T-helper 1 cell treated with Interleukin-12 subunit alpha and Interleukin-12 subunit beta and Interleukin-4 antibody, amounts not matched to agents 30 μg/mL and 1 μg/mL, for 36 hours (primary cell): ENCODE results near the gene CYSTM1.

Source experiments
- H3K27ac Mint-ChIP-seq: one replicate; pipeline ENCODE4 v1.8.0; 2021; ENCODE audit warnings: mild to moderate bottlenecking, mixed read lengths
- H3K27me3 Mint-ChIP-seq: one replicate; pipeline ENCODE4 v1.8.0; 2021; ENCODE audit warnings: low read depth, mixed read lengths
- H3K36me3 Mint-ChIP-seq: one replicate; pipeline ENCODE4 v1.8.0; 2021; ENCODE audit warnings: low read depth, mixed read lengths
- H3K4me1 Mint-ChIP-seq: one replicate; pipeline ENCODE4 v1.8.0; 2021; ENCODE audit warnings: low read depth, mixed read lengths
- H3K4me3 Mint-ChIP-seq: one replicate; pipeline ENCODE4 v1.8.0; 2021; ENCODE audit warnings: mild to moderate bottlenecking, moderate library complexity, mixed read lengths
- H3K9me3 Mint-ChIP-seq: one replicate; pipeline ENCODE4 v1.8.0; 2021; ENCODE audit warnings: mixed read lengths

The CYSTM1 gene

DNA sequence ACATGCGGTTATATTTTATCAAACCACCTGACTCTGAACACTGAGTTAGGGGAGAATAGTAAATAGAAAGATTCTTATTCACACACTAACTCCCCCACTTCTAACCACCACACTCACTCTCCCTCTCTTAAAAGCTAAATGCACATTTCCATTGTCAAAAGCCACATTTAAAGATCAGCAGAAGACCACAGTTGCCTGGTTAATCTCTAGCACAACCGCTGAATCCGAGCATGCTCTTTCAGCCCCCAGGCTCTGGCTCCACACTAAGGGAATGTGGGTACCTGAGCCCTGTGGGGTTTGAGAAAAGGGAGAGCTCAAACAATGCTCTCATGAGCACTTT is 92.2 kb downstream of the CYSTM1 start:
- no peaks in the 10 kb centered on the region for H3K27me3 Mint-ChIP-seq
- peak overlapping the region; percentile 40 for H3K4me3 Mint-ChIP-seq
- peaks cover 14% of the 10 kb centered on the region for H3K36me3 Mint-ChIP-seq
- no peaks in the 10 kb centered on the region for H3K9me3 Mint-ChIP-seq
- H3K27ac Mint-ChIP-seq = peak overlapping the region; percentile 37
- peaks cover 43% of the 10 kb centered on the region for H3K4me1 Mint-ChIP-seq

DNA sequence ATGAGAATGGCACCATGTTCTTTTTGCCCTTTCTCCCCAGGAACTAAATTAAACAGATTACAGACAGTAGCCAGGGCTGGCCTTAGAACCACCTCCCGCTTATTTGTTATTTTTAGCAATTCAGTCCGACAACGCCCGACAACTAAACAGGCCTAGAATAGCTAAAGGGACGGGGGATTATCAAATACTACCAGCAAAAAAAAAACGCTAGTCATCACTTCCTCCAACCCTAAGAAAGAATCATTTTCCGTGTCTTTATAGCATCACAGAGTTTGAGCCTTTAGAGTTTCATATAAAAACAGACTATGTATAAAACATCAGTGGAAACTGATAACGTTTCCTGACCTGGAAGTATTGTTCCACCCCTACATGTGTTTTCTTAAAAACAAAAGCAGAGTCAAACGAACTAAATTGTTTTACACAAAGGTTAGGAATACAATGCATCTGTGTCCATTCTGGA is 92.6 kb downstream of the CYSTM1 start:
- Mint-ChIP-seq H3K4me1 (peaks cover 40% of the 10 kb centered on the region), H3K4me3 (peak overlapping the region; percentile 40), H3K27me3 (no peaks in the 10 kb centered on the region), H3K9me3 (no peaks in the 10 kb centered on the region), H3K36me3 (peaks cover 14% of the 10 kb centered on the region), H3K27ac (peak overlapping the region; percentile 37)

DNA sequence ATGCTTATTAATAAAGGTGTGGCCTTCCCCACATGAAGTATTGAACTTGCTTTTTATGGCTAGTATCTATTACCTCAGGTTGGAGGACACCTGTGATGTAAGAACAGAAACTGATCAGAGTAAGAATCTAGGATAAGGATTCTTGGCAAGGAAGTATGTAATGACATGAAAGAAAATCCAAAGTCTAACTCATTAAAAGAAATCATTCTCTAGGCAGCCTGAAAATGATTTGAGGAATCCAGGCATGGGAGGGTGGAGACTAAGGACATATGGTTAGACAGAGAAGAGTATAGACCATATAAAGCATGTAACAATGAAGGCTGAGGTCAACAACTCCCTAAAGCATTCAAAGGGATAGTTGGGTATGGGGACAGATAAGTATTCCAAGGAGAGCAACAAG is 95.0 kb downstream of the CYSTM1 start:
- Mint-ChIP-seq H3K4me1 (peaks cover 39% of the 10 kb centered on the region), H3K27ac (no peak overlapping the region), H3K4me3 (no peak overlapping the region), H3K9me3 (no peaks in the 10 kb centered on the region), H3K27me3 (no peaks in the 10 kb centered on the region), H3K36me3 (peaks cover 15% of the 10 kb centered on the region)

DNA sequence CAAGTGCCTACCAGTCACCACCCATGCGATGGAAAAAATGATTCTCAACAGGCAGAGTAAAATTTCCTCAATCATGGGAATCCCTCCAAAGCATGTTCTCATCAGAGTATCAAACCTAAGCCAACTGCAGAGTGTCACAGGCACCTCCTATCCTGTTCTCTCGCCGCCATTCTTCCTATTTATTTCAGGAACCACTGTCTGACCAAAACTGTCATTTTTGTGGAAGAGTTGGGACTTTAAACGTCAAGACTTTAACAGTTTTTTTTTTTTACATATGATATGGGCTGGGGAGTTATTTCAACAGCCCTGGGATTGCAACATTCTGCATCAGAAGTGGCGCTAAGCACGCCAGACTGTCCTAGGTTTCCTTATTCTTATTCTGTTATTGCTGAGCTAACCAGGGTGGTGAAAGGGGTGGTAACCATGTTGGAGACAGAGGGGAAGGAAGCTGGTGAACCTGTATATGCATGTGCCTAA is 98.5 kb downstream of the CYSTM1 start:
- peaks cover 14% of the 10 kb centered on the region for H3K4me1 Mint-ChIP-seq
- H3K36me3 Mint-ChIP-seq = peaks cover 20% of the 10 kb centered on the region
- H3K4me3 Mint-ChIP-seq = no peak overlapping the region
- H3K9me3 Mint-ChIP-seq = no peaks in the 10 kb centered on the region
- no peaks in the 10 kb centered on the region for H3K27me3 Mint-ChIP-seq
- no peak overlapping the region for H3K27ac Mint-ChIP-seq

DNA sequence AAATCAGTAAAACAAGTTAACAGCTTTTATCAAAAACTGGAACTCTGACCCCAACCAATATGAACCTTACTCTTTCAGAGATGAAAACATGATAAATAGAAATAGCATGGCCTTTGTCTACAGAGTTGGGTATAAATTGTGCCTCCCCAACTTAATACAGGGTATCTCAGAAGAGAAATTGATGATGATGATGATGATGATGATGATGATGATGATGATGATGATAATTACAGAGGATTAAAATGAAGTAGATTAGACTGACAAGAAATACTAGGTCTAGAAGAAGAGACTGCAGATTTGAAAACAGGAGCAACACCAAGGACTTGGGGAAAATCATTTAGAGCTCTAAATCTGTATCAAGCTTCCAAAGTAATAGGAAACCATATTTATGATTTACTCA is 100.8 kb downstream of the CYSTM1 start:
- peaks cover 14% of the 10 kb centered on the region for H3K4me1 Mint-ChIP-seq
- no peak overlapping the region for H3K4me3 Mint-ChIP-seq
- no peaks in the 10 kb centered on the region for H3K27me3 Mint-ChIP-seq
- H3K9me3 Mint-ChIP-seq = no peaks in the 10 kb centered on the region
- H3K36me3 Mint-ChIP-seq = peaks cover 24% of the 10 kb centered on the region
- no peak overlapping the region for H3K27ac Mint-ChIP-seq

DNA sequence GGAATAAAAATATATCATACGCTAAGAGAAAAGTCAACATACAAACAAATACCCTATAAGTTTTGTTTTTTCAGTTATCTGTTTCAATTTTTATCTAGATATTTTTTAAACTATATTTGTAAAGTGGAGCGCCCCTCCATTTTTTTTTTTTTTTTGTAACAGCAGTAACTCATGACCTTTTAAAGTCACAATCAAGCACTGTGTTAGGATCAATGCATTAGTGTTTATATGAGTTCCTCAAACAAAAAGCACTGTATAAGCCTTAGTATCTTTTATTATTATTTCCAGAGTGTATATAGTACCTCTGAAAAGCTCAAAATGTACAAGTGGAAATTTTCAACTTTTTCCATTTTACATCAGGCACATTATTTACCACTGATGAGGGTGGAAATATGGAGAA is 107.3 kb downstream of the CYSTM1 start:
- H3K27ac Mint-ChIP-seq = no peak overlapping the region
- H3K9me3 Mint-ChIP-seq = no peaks in the 10 kb centered on the region
- no peaks in the 10 kb centered on the region for H3K27me3 Mint-ChIP-seq
- H3K4me1 Mint-ChIP-seq = peaks cover 21% of the 10 kb centered on the region
- no peak overlapping the region for H3K4me3 Mint-ChIP-seq
- H3K36me3 Mint-ChIP-seq = peaks cover 9% of the 10 kb centered on the region

DNA sequence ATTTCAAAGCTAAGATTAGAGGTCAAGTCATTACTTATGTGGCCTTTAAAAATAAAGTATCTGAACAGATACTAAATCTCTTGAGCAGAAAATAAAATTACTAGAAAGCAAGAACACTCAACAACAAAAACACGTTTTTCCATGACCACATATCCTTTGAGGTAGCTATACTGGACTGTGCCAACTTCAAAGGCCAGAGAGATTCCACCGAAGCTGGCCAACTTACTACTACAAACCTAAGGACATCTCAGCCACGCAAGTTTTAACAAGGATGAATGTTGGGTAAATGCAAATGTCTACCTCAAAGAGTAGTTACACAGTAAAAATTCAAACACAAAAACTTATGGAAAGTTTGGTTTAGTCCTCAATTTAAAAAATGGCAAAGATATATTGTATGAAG is 109.0 kb downstream of the CYSTM1 start:
- H3K4me3 Mint-ChIP-seq = no peak overlapping the region

DNA sequence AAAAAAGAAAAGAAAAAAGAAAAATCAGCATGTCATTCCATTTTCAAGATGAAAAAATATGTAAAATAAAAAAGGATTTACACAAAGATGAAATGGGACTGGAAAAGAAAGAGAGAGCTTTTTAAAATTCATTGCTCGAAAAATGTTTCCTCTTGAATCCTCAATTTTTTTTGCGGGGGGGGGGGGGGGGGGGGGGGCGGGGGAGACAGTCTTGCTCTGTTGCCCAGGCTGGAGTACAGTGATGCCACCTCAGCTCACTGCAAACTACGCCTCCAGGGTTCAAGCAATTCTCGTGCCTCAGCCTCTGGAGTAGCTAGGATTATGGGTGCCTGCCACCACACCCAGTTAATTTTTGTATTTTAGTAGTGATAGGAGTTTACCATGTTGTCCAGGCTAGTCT is 111.4 kb downstream of the CYSTM1 start:
- Mint-ChIP-seq H3K27ac (no peak overlapping the region), H3K4me1 (peaks cover 33% of the 10 kb centered on the region), H3K27me3 (no peaks in the 10 kb centered on the region), H3K36me3 (peaks cover 13% of the 10 kb centered on the region), H3K4me3 (no peak overlapping the region), H3K9me3 (no peaks in the 10 kb centered on the region)

More for the DNA sequence above, 109.0 kb downstream of the CYSTM1 start:
- Mint-ChIP-seq H3K27ac (no peak overlapping the region), H3K36me3 (peaks cover 2% of the 10 kb centered on the region), H3K9me3 (no peaks in the 10 kb centered on the region), H3K4me1 (peaks cover 25% of the 10 kb centered on the region), H3K27me3 (no peaks in the 10 kb centered on the region)

DNA sequence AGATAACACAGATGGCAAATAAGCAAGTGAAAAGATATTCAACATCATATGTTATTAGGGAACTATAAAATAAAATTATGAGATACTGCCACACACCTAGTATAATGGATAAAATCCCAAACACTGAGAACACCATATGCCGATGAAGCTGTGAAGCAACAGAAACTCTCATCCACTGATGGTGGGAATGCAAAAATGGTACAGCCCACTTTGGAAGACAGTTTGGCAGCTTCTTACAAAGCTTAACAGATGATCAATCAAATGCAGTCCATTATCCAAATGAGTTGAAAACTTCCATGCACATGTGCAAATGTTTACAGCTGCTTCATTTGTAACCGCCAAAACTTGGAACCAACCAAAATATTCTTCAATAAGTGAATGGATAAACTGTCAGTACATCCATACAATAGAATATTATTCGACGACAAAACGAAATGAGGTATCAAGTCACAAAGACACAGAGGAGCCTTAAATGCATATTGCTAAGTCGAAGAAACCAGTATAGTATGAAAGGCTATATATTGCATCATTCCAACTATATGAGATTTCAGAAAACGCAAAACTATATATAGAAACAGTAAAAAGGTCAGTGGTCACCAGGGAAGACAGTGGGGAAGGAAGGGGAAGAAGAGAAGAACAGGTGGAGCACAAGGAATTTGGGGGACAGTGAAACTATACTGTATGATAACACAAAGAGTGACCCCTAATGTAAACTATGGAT is 113.0 kb downstream of the CYSTM1 start:
- H3K9me3 Mint-ChIP-seq = no peaks in the 10 kb centered on the region
- peaks cover 16% of the 10 kb centered on the region for H3K36me3 Mint-ChIP-seq
- peaks cover 36% of the 10 kb centered on the region for H3K4me1 Mint-ChIP-seq
- H3K27ac Mint-ChIP-seq = no peak overlapping the region
- H3K27me3 Mint-ChIP-seq = no peaks in the 10 kb centered on the region
- H3K4me3 Mint-ChIP-seq = no peak overlapping the region

DNA sequence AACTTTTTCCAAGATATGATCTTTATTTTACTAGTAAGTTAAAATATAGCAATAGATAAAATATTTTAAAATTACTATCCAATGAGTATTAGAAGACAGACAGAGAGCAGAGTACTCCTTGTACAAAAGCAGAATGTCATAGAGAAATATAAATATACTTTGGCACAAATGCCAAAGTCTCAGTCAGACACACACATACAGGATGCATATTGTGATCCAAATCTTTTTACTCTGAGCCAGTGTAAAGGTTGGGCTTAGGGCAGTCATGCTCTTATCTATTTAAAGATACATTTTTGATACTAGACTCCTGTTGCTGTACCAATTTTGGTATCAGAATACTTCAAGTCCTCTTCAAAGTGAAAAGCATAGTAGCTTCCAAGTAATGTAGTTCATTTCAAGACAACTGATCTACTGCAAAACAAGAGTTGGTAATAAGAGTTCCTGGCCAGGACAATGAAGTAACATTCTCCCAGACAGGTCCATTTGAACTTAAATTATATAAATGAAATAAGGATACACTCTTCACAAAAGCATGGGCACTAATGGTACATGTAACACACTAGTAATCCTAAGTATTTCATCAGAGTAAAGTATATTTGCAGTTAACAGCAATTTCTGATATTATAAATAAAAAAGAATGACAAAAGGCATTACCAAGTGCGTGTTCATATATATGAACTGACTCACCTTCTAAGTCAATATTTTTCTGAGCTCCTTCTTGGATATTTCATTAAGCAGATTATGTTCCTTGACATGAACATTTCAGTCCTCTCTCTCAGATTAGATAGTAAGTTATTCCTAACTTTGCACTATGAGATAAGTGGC is 117.4 kb downstream of the CYSTM1 start:
- Mint-ChIP-seq H3K27me3 (no peaks in the 10 kb centered on the region), H3K9me3 (no peaks in the 10 kb centered on the region), H3K4me3 (peak overlapping the region; percentile 29)

More for the DNA sequence above, 117.4 kb downstream of the CYSTM1 start:
- Mint-ChIP-seq H3K36me3 (peaks cover 32% of the 10 kb centered on the region), H3K4me1 (peaks cover 46% of the 10 kb centered on the region), H3K27ac (no peak overlapping the region)
